Epidermal melanocyte (primary cell): ENCODE results near the gene PPARA.

Source experiments
- DNase-seq: peaks from one replicate; pipeline ENCODE4 v3.0.0; 2011; ENCODE audit warnings: low spot score; ENCODE audit not compliant: insufficient read length

The PPARA gene

DNA sequence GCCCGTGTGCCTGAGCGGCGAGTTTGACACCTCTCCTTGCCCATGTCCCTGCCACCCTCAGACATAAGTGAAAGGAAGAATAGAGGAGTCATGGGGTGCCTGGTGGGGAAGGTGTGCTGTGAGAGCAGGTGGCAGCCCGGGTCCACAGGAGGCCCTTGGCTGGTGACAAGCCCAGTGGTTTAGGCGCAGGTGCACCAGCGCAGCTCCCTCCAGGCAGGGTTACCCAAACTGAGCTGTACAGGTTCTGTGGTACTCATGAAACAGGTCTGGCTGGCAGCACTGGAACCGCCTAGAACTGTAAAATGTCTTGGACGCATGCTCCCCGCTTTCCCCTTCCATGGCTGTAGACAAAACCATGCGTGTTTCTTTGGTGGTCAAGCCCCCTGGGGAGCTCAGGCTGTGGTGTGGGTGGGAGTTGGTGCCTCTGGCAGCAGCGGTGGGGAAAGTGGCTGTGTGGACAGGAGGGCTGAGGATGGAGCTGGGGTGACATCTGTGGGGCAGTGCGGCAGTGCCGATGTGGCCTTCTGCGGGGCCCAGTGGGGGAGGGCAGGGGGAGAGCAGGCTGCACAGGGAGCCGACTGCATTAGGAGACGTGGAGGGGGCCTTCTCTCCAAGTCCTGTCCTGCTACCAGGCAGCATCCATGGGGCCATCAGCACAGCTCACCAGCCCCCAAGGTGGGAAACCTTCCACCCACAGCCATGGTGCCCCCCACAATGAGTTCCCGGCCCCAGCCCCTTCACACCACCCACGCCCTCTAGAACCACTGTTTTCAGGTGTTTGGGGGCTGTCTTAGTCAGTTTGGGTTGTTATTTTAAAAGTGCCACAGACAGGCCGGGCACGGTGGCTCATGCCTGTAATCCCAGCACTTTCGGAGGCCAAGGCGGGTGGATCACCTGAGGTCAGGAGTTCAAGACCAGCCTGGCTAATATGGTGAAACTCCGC is 140.8 kb downstream of the PPARA start:
- no peak for DNase-seq

DNA sequence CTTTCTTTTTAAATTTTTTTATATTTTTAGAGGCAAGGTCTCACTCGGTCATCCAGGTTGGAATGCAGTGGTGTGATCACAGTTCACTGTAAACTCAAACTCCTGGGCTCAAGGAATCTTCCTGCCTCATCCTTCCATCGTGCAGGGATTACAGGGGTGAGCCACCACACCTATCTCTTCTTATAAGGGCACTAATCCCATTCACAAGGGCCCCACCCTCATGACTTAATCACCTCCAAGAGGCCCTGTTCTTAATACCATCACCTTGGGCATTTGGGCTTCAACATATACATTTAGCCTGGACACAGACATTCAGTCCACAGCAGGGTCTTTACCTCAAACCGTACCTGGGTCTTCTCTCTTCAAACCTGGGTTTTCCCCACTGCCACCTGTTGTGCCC is 141.8 kb downstream of the PPARA start:
- no peak for DNase-seq

DNA sequence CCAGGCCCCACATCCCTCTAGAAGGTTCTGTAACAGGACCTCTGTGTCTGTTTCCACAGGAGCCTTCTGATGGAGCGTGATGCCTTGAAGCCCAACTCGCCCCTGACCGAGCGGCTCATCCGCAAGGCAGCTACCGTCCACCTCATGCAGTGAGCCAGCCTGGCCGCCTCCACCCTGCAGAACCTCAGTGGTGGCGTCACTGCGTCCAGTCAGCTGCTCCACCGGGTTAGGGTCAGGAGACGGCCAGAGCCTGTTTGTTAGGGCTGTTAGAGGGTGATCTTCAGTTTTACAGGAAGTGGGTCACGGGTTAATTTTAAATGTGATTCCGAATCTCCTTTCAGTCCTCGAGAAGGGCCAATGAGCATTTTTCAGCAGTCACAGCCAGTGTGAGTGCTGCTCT is 142.4 kb downstream of the PPARA start:
- no peak for DNase-seq
